Activated naive CD4-positive, alpha-beta T cell treated with anti-CD3 and anti-CD28 coated beads, Interleukin-2, amount 50 U/mL, for 72 hours (primary cell): ENCODE data around the gene ALX4. TPM values are rescaled to one million over a fixed set of nuclear protein-coding genes. Genes with fewer than 3 reads are reported as not detected.
A peak's percentile ranks its signal among the peaks of the same experiment; 100 is the strongest.

Source experiments
- ATAC-seq, 2 donors: fragments of 150-1000 bp; cut with Tn5 transposase; 2 replicates each; pipeline ENCODE4 v1.10.0; 2021; ENCODE audit warnings: mild to moderate bottlenecking in 2 of 2, moderate library complexity in 2 of 2
- DNase-seq, 2 donors: peaks; one replicate each; pipeline ENCODE4 v3.0.0; 2021 to 2022; ENCODE audit warnings: low spot score in 2 of 2
- H3K27ac Mint-ChIP-seq, 2 donors: one replicate each; pipeline ENCODE4 v1.8.0; 2022; ENCODE audit warnings: mild to moderate bottlenecking in 2 of 2, mixed read lengths in 2 of 2
- H3K36me3 Mint-ChIP-seq, 2 donors: one replicate each; pipeline ENCODE4 v1.8.0; 2022; ENCODE audit warnings: mixed read lengths in 2 of 2
- H3K9me3 Mint-ChIP-seq, 2 donors: one replicate each; pipeline ENCODE4 v1.8.0; 2022; ENCODE audit warnings: mixed read lengths in 2 of 2
- total RNA-seq, 2 donors: library from RNA; stranded (reverse); gene quantifications; one replicate each; pipeline ENCODE4 v1.2.3, GENCODE V29; 2022

ALX4 gene
- total RNA-seq, 2 donors from 2014 or later = not detected

DNA sequence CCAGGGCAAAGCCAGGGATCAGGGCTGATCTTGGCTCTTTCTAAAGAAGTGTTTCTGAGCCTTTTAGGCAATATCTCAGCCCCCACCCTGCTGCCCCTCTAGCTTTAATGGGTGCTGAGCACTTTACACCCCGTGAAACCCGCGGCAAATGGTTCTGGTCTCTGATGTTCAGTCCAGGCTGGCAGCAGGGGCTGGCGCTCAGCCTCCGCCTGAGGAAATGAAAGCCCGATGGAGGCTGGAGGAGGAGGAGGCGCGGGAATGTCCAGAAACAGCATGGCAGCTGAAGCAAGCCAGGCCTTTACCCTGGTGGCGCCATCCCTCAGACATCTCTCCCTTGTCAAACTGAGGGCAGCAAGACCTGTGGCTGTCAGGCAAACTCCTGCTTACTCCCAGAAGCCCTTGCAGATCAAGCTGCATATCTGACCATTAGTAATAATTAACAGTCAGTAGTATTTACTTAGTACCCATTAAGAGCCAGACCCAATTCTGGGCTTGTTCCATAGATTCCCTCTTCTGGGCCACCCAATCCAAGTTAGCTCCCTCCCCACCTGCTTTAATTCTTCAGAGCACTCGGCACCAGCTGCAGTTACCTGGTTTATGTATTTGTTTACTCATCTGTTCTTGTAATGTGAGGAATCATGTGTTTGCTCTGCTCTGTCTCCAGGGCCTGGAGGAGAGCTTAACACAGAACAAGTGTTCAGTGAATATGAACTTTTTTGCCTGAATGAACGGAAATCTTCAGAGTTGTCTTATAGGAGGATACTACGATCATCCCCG lies 15.0 kb upstream of the ALX4 start:
- no peaks in the 10 kb centered on the region for H3K9me3 Mint-ChIP-seq
- peaks cover 0 to 5% of the 10 kb centered on the region in 2 donors for H3K36me3 Mint-ChIP-seq
- H3K27ac Mint-ChIP-seq = no peak overlapping the region
- DNase-seq = no peak
- ATAC-seq = no peak

DNA sequence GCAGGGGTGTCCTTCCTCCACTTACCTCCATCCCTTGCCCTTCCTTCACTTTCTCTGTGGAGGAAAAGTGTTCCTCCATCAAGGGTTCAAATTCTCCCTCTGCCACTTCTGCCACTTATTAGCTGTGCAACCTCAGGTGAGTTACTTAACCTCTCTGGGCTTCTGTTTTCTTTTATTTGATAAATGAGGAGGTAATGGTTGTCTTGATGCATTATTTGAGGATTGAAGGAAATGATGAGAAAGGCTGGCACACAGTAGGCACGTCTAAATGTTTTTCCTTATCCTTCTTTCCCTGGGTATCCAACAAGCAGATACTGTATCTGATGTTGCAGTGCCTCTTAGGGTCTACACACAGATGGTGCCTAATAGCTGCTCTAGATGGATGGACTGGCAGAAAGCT lies 14.3 kb upstream of the ALX4 start:
- Mint-ChIP-seq H3K36me3 (peaks cover 0 to 5% of the 10 kb centered on the region in 2 donors), H3K27ac (no peak overlapping the region), H3K9me3 (no peaks in the 10 kb centered on the region)
- DNase-seq = no peak
- no peak for ATAC-seq

DNA sequence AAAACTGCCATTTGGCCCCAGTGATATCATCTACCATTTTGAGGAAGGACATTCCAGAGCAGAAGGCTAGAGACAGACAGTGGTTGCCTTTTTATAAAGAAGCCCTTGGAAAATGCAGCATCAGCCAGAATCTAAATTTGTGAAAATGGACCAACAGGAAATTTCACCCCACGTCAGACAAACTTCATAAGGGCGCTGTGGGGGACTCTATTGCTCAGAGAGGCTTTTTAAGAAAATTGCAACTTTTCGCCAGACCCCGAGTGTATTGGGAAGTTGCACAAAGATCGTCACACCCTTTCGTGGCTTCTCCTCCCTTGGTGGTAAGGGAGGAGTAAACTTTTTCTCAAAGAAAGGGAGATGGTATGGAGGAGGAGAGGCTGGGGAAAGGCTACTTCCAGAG lies 12.3 kb upstream of the ALX4 start:
- Mint-ChIP-seq H3K9me3 (no peaks in the 10 kb centered on the region), H3K27ac (no peak overlapping the region), H3K36me3 (peaks cover 0 to 5% of the 10 kb centered on the region in 2 donors)
- DNase-seq (no peak), ATAC-seq (no peak)

DNA sequence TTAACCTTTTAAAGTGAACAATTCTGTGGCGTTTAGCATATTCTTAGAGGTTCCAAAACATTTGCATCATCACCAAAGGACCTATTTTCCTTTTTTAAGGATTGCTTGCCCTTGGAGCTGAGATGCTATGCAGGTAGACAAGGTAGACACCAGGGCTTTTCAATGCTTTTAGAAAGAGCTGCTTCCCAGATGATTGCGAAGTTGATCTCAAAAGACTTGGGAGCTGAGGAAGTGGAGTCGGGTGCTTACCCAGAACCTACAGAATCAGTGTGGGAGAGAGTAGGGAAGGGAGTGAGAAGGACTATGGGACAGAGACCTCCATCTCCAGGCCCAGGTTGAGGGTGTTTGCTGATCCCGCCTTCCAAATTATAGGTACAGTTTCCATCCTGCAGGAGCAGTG lies 11.1 kb upstream of the ALX4 start:
- H3K36me3 Mint-ChIP-seq = peaks cover 0 to 5% of the 10 kb centered on the region in 2 donors
- no peak overlapping the region for H3K27ac Mint-ChIP-seq
- DNase-seq (no peak), ATAC-seq (no peak)
- no peaks in the 10 kb centered on the region for H3K9me3 Mint-ChIP-seq

DNA sequence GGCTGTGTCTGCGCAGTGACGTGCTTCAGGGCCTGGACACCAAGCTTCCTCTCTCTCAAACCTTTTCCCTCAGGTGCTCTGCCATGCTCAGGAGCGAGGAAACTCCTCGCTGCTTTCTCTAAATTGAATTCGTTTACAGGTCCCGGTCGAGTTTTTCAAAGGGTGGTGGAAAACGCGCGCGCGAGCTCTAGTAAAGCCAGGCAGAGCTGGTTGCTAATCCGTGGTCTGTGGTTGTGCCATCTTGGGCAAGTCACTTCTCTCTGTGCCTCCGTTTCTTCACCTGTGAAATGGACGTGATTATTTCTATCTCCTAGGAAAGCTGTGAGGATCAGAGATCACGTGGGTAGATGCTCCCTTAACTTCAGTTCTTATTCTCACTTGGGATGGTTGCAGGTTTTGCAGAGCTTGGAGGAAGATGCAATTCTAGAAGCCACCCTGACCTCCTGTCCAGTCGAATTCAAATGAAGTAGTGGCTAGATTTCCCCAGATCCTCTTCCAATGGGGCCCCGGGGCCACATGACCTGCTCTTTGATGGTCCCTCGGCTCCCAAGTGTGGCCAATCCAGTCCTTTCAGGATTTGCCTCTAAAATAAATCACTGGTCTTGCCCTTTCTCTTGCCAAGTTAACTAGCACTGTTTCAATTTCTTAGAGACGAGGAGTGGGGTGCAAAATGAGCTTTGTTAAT lies 10.5 kb upstream of the ALX4 start:
- Mint-ChIP-seq H3K36me3 (peaks cover 0 to 7% of the 10 kb centered on the region in 2 donors), H3K9me3 (no peaks in the 10 kb centered on the region), H3K27ac (peak overlapping the region in 1 of 2 donors; percentile 65)
- DNase-seq = no peak
- ATAC-seq = no peak

DNA sequence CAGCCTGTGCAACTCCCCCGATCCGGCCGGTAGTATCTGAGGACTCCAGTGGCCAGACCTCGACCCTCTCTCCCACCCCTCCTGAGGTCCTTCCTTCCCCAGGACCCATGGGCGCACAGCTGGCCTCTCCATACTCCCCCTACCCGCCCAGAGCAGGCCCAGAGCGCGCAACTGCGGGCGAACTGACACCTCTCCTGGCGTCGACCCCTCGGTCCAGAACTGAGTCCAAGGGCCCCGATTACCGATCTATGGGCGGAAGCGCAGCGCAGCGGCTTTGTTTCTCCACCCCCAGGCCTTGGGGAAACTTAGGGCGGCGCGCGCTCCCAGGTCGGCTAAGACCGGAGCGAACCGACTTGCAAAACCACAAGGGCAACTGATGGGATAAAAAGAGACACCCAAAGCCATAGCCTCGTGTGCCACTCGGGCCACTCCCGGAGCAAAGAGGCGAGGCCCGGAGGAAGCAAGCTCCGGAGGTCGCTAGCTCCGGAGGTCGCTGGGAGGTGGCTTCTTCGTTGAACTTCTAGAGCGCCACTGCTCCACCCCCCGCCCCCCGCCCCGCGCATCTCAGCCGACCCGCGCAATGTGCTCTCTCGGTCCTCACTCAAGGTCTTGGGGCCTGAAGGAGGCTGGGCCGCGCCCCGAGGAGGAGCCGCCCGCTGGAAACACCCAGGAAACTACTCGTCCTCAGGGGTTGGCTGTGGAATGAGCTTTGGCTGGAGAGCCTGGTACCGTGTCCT lies 9.8 kb upstream of the ALX4 start:
- Mint-ChIP-seq H3K27ac (no peak overlapping the region), H3K9me3 (no peaks in the 10 kb centered on the region), H3K36me3 (peaks cover 0 to 12% of the 10 kb centered on the region in 2 donors)
- DNase-seq (no peak), ATAC-seq (no peak)

DNA sequence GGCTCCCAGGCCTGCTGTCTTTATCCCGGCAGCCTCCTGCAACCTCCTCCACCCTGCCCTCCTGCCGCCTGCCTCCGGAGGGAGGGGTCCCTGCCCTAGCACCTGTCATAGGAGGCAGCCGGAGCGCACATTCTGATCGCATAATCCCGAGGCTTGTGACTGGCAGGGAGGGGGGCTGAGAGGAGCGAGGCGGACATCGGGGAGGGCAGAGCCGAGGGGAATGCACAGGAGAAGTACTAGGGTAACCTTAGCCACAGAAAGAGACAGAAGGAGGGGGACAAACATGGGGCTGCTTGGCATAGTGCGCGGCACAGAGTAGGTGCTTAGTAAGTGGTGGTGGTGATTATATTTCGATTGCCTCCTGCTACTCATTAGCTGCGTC lies 9.2 kb upstream of the ALX4 start:
- ATAC-seq = no peak
- peaks cover 0 to 4% of the 10 kb centered on the region in 2 donors for H3K9me3 Mint-ChIP-seq
- peaks cover 0 to 17% of the 10 kb centered on the region in 2 donors for H3K36me3 Mint-ChIP-seq
- no peak overlapping the region for H3K27ac Mint-ChIP-seq
- no peak for DNase-seq

DNA sequence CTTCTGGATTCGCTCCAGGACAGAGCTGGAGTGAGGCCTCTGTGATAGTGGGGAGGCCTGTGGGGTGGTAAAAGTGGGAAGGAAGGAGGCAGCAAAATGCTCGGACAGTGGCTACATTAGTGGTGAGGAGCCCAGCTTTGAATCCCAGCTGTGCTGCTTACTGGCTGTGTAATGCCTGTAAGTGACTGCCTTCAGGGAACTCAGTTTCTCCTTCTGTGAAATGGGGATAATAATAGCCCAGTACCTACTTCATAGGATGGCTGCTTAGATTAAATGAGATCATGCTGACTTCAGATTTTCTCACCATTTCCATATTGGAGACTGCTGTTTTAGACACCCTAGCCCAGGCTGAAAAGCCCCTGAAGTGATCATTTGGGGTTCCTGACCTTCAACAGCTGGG lies 8.4 kb upstream of the ALX4 start:
- no peak for ATAC-seq
- H3K27ac Mint-ChIP-seq = no peak overlapping the region
- DNase-seq = no peak
- peaks cover 0 to 24% of the 10 kb centered on the region in 2 donors for H3K36me3 Mint-ChIP-seq
- peaks cover 0 to 4% of the 10 kb centered on the region in 2 donors for H3K9me3 Mint-ChIP-seq

DNA sequence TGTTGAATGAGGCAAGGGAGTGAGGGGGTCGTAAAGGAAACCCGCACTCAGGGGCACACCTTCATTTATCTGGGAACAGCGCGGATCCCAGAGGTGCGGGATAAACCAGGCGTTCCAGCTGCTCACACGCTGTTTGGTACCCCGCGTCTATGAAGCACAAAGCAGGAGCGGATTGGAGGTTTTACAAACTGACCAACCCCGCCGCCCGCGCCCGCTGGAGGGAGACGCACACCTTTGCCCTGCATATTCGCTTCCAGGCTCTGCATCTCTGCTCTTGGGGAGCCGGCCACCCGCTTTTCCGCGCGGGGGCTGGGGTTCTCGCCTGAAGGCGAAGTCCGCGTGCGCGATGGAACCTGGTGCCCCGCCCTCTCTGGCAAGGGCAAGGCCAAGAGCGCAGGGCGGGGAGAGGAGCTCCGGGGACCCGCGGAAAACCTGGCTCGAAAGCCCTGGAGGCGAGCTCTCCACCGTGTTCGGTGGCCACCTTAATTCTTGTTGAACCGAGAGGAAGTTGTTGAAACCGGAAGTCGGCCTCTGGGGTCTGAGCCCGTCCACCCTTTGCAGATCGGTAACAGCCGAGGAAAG lies 6.8 kb upstream of the ALX4 start:
- H3K27ac Mint-ChIP-seq = no peak overlapping the region
- H3K36me3 Mint-ChIP-seq = peaks cover 0 to 24% of the 10 kb centered on the region in 2 donors

DNA sequence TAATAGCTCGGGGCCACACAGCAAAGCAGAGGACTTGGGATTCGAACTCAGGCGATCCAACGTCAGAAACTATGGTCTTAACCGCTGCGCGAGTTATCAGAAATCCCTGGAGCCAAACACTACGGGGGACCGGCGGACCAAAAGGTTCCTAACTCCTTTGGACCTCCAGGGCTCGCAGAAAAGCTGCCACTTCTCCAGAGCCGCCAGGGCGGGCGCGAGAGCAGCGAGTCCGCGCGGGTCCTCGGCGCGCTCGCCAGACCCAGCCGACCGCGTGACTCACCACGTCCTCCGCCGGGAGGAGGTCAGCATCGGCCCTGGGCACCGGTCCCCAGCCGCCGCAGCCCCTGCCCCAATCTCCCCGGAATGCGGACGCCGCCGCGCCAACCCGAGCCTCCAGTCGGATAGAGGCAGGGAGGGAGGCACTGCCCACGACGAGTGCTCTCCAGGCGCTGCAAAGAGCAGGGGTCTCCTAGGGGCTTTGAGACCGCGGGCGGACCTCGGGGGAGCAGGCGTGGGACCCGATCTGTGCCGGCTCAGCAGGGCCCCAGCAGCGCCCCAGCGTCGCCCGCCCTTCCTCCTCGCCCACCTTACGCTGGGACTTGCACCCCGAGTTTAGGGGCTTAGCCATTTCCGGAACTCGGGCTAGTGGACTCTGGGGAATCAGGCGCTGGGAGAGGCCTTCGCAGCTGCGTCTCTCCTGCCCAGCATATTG lies 6.2 kb upstream of the ALX4 start:
- peak in 1 of 2 donors; percentile 37 for DNase-seq
- H3K27ac Mint-ChIP-seq = no peak overlapping the region
- peaks cover 0 to 4% of the 10 kb centered on the region in 2 donors for H3K9me3 Mint-ChIP-seq
- peaks cover 0 to 24% of the 10 kb centered on the region in 2 donors for H3K36me3 Mint-ChIP-seq
- no peak for ATAC-seq

More for the DNA sequence above, 6.8 kb upstream of the ALX4 start:
- ATAC-seq (no peak), DNase-seq (peak in 1 of 2 donors; percentile 7)
- peaks cover 0 to 4% of the 10 kb centered on the region in 2 donors for H3K9me3 Mint-ChIP-seq

DNA sequence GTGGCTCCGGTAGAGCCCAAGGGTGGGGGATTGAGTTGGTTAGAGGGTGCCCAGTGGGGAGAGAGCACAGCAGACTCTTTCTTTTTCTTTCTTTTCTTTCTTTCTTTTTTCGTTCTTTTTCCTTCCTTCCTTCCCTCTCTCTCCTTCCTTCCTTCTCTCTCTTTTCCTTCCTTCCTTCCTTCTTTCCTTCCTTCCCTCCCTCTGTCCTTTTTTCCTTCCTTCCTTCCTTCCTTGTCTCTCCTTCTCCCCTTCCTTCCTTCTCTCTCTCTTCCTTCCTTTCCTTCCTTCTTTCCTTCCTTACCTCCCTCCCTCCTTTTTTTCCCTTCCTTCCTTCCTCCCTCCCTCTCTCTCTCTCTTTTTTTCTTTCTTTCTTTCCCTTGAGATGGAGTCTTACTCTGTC lies 4.8 kb upstream of the ALX4 start:
- no peak for ATAC-seq
- peaks cover 0 to 19% of the 10 kb centered on the region in 2 donors for H3K36me3 Mint-ChIP-seq

DNA sequence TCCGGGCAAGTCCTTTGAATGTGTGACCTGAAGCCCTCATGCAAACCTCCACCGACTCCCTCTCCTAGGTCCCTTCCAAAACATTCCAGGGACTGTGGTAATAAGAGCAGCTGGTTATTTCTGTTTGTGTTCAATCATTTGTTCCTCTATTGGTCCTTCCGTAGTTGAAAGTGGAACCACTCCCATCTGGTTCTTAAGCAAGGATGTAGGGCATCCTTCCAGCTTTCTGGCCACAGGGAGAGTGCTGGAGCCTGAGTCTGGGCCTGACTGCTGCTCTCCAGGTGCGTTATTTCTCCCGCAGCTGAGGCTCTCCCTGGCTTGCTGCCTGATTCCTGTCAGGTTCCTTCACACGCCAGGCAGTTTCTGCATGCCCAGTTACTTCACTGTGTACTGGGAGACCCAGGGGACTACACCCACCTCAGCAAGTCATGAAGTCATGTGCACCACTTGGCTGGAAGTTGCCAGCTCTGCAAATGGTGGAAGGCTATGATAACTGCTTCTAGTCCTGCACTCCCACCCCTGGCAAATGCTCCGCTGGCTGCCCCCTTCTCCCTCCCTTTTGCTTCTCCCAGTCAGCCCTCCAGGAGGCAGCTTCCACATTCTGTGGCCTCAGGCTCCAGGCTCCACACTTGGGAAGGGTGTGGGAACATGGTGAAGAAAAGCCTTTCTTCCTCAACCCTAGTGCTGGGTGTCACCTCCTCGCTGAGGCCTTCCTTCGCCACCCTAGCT lies 4.0 kb upstream of the ALX4 start:
- Mint-ChIP-seq H3K9me3 (peaks cover 0 to 4% of the 10 kb centered on the region in 2 donors), H3K36me3 (peaks cover 0 to 19% of the 10 kb centered on the region in 2 donors), H3K27ac (no peak overlapping the region)
- ATAC-seq (no peak), DNase-seq (peak in 1 of 2 donors; percentile 20)

More for the DNA sequence above, 4.8 kb upstream of the ALX4 start:
- Mint-ChIP-seq H3K9me3 (peaks cover 0 to 4% of the 10 kb centered on the region in 2 donors), H3K27ac (no peak overlapping the region)
- no peak for DNase-seq

DNA sequence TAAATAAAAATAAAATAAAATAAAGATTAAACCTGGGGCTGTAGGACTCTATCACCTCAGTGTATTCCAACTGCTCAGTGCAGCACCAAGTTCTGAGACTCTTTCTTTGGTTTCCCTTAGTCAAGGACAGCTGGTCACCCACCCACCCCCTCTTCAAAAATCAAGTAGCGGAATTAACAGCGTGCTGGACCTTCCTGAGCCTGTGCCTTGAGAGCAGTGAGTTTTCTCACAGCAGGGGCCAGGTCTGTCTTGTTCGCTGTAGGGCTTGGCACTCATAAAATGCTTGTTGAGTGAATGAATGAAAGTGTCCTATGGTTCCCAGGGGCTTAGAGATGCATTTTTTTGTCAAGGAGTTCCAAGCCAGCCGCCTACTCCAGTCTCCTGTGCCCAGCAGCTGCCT lies 2.9 kb upstream of the ALX4 start:
- DNase-seq (no peak), ATAC-seq (no peak)
- Mint-ChIP-seq H3K27ac (no peak overlapping the region), H3K36me3 (peaks cover 0 to 19% of the 10 kb centered on the region in 2 donors), H3K9me3 (peaks cover 0 to 4% of the 10 kb centered on the region in 2 donors)

DNA sequence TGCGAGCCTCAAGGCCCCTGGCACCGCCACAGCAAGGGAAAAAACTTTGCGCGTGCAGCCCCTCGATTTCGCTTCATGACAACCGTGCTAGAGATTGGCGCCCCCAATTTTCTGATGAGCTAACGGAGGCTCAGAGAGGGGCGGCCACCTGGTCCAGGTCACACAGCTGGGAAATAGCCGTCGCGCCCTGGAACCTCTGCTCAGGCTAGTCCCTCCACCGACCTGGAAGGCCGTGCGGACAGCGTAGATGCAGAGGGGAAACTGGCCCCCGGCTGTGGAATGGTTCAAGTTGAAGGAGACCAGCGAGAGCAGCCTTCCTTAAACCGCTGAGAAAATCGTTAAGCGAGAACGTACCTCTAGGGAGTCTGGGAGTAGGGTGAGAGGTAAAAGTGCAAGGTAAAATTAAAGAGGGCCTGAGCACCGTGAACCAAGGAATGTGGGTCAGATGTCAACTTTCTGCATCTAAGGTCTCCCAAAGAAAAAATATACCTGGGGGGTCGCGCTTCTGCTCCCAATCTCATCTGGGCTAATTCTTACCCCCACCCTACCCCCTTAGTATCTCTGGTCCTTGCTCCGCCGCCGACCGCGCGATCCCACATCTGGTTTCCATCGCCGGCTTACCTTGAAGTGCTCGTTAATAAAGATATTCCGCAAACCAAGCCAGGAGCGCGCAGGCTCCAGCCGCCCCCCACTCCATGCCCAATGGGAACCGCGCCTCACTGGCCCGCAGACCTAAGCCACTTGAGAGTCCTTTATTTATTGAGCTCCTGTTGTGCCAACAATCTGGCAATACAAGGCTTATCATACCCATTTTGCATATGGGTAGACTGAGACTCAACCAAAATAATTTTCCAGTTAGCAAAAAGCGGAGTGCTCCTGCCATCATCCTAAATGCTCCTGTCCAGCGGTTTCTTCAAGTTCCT lies 1.7 kb upstream of the ALX4 start:
- ATAC-seq (no peak), DNase-seq (no peak)
- peaks cover 0 to 19% of the 10 kb centered on the region in 2 donors for H3K36me3 Mint-ChIP-seq
- H3K27ac Mint-ChIP-seq = no peak overlapping the region
- H3K9me3 Mint-ChIP-seq = peaks cover 0 to 4% of the 10 kb centered on the region in 2 donors
